Left hindlimb (tissue), 1 donor: ENCODE results near the gene KRTAP3-2.
"Not testable (repeated sequence)": the region's sequence is repeated elsewhere in the genome, so short reads cannot be mapped to it uniquely, and the experiment has no call there.

Experiments
- DNase-seq: peaks from one replicate; pipeline ENCODE4 v3.0.0-alpha.2; 2018

Gene KRTAP3-2

GRCh38 chr17:40999563-40999962 is at the start of gene KRTAP3-2:
Gene KRTAP3-2 (minus strand): TSS chr17:40999906. CDS start chr17:40999853, 53 bp downstream.
- DNase-seq: not testable (repeated sequence)

GRCh38 chr17:41049110-41049509 is 49.4 kb upstream of the KRTAP3-2 start:
- DNase-seq: no peak

GRCh38 chr17:41048441-41048840 is 48.7 kb upstream of the KRTAP3-2 start:
- no peak for DNase-seq

- DNase-seq: not testable (repeated sequence)
Observed at GRCh38 chr17:41046735-41047465, 47.2 kb upstream of the KRTAP3-2 start, which contains the start of gene KRTAP2-1. Gene KRTAP2-1 (minus strand): TSS chr17:41047316. CDS start chr17:41047267, 49 bp downstream.

DNA sequence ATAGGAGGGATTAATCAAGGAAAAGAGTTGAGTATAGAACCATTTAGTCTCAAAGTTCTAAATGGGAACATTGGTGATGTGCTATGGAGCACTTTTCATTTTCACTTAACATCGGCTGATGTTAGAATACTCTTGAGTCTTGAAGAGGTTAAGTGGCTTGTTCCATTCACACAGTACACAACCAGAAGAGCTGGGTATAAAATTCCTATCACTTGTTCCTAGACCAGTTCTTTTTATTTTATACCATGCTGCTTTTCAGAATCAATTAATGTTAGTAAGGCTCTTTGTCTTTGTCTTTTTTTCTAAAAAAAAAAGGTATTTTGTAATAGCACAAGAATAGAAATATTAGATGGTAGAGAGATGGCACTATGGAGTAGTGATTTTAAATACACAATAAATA is 43.2 kb upstream of the KRTAP3-2 start:
- no peak for DNase-seq

DNA sequence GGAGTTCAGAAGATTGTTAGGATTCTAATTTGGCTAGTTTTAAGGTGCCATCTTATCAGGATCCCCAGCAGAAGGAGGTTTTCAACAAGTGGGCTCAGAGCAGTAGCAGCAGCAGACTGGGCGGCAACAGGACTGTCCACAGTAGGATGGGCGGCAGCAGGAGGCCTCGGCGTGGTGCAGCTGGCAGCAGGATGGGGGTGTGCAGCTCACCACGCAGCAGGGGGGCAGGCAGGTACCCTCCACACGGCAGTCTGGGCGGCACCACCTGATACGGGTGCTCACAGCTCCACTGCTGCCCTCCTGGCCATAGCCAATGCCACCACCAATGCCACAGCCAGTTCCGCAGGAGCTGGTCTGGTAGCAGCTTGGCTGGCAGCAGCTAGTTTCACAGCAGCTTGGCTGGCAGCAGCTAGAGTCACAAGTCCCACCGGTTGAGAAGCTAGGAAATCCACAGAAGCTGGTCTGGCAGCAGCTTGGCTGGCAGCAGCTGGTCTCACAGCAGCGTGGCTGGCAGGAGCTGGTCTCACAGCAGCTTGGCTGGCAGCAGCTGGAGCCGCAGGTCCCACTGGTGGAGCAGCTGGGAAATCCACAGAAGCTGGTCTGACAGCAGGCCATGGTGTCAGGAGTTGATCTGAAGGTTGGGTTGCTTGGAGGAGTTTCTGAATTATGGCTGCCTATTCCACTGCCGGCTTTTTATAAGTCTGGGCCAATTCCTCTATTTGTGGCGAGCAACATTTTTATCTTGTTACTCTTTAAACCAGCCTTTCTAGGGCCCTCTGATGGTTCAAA is 41.3 kb upstream of the KRTAP3-2 start, which contains the start of gene KRTAP1-1:
Gene KRTAP1-1 (minus strand): TSS at position 668 of the 789 bp plus-strand sequence. CDS start 53 bp downstream, at position 615.
- DNase-seq: peak; percentile 47

DNA sequence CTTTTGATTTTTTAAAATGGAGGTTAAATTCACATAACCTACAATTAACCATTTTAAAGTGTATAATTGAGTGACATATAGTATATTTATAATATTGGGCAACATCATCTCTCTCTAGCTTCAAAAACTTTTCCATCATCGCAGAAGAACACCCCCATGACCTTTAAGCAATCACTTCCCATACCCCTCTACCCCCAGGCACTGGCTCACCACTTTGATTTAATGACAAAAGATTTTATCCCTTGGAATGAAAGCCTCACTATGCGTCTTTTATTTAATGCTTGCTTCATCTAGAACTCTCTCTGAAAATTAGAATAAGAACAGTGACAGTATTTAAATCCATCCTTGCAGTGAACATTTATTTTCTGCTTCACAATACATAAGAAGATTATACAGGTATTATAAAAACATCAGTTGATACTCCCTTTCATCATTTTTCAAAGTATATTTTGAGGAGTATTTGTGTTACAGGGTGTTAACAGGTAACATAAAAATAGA is 38.2 kb upstream of the KRTAP3-2 start:
- no peak for DNase-seq

GRCh38 chr17:41034346-41034935 is 34.7 kb upstream of the KRTAP3-2 start, which contains the start of gene KRTAP1-3:
Gene KRTAP1-3 (minus strand): TSS chr17:41034874. CDS start chr17:41034821, 53 bp downstream.
- not testable (repeated sequence) for DNase-seq

GRCh38 chr17:41029633-41030245 is 30.0 kb upstream of the KRTAP3-2 start, which contains the start of gene KRTAP1-4:
Gene KRTAP1-4 (minus strand): TSS chr17:41030195. CDS start chr17:41030078, 117 bp downstream.
- no peak for DNase-seq

GRCh38 chr17:41026715-41027471 is 27.2 kb upstream of the KRTAP3-2 start, which contains the start of gene KRTAP1-5:
Gene KRTAP1-5 (minus strand): TSS chr17:41027208. CDS start chr17:41027155, 53 bp downstream.
- peak; percentile 23 for DNase-seq

DNA sequence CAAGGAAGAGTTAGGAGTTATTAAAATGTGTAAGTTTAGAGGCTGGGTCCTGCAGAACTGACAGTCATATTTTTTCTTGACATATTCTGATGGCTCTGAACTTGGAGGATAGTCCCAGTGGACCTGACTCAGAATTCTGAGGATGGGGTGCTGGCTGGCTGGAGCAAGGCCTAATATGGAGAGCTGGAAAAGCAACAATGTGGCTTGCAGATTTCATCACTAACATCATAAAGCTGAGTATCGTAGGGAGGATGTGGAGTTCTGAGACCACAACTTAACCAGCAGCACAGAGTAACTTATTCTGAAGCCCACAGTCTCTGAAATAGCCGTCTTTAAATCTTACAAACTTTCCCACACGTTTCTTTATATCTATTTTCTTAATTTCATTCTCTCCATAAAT is 25.0 kb upstream of the KRTAP3-2 start:
- no peak for DNase-seq

DNA sequence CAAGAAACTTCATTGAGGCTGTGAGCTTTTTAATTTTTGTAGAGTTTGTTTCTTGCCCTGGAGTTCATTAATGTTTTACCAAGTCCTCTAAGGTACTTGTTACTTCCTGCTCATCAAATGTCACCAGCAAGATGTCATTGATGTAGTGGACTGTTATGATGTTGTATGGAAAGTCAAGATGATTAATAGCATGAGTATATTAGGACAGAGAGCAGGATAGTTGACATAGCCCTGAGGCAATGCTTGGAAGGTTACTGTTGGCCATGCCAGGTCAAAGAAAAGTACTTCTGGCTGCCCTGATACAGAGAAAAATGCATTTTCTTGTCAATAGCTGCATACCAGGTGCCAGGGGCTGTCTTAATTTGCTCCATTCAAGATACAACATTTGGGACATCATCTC is 20.6 kb upstream of the KRTAP3-2 start:
- no peak for DNase-seq

DNA sequence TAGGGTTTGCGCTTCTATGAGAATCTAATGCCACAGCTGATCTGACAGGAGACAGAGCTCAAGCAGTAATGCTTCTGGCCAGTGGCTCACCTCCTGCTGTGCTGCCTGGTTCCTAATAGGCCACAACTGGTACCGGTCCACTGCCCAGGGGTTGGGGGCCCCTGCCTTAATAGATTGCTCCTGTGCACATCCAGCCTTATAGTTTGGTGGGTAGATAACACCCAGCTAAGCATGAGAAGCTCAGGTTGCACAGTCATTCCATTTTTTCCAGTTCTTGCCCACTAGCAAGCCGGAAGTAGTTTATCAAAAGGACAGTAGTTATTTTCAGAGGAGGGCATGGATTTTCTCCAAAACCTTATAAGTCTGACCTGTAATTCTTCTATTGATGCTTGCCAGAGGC is 19.7 kb upstream of the KRTAP3-2 start:
- DNase-seq: no peak

DNA sequence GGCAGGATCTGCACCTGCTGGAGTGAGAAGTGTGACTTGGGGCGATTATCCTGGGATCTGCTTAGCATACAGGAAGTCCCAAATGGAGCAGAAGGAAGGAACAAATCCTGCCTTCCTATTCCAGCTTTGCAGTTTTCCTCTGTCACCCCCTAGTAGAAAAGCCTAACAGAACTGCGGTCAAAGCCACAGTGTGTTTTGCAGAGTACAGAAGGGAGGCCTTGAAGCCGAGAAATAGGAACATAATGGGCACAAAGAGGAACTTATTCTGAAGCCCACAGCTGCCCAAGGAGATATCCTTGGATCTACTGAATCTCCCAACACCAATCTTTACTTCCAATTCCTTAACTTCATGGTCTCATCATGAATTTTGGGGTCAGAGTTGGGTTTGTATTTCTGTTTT is 18.8 kb upstream of the KRTAP3-2 start:
- DNase-seq: no peak

GRCh38 chr17:41016578-41017215 is 17.0 kb upstream of the KRTAP3-2 start:
- DNase-seq: no peak

DNA sequence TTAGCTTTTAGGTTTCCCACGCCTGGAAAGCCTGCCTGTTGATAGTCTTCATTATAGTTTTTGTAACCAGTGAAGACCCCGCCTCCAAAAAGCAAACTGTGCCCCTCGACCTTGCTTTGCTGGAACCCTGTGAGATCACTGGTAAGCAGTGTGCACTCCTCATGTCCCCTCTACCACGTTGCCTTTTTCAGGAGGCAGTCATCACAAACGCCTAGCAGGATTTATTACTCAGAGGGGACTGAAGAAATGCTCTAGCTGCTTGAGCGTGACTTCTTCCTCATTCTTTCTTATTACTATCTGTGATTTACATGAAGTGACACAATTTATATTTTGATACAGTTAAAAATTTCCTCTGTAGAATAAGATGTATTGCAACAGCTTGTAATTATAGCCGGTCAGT is 15.7 kb upstream of the KRTAP3-2 start:
- DNase-seq: no peak

DNA sequence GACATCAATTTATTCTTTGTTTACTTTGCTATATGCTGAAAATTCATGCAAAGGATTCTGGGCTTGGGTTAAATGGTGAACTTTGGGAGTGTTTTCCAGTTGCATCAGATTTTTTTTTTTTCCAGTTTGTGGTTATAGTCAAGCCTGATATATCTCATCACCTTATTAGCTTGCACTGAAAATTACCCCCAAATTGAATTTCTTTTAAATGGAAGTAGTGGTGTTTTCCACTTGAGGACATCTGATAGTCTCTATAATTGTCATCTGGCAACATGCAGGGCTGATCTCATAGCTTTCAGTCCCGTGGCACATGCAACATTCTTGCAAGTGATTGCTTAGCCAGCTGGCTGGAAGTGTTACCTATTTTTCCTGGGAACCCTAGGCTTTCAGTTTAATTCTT is 13.9 kb upstream of the KRTAP3-2 start:
- no peak for DNase-seq

DNA sequence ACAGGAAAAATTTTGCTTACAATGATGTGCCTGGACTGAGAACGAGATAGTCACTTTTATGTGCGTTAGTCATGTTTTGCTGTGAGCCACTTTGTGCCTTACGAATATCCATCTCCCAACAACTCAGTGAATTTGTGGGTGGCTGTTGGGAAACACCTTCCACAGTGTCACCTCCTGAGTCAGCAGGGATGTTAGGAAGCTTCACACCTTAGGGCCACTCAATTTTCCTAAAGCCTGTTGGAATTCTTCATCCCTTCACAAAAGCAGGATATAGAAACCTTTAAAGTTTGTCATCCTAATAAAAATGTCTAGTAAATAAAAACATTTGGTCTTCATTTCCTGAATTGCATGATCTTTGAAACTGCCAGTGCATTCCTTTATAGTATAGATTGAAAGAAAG is 13.5 kb upstream of the KRTAP3-2 start:
- no peak for DNase-seq

DNA sequence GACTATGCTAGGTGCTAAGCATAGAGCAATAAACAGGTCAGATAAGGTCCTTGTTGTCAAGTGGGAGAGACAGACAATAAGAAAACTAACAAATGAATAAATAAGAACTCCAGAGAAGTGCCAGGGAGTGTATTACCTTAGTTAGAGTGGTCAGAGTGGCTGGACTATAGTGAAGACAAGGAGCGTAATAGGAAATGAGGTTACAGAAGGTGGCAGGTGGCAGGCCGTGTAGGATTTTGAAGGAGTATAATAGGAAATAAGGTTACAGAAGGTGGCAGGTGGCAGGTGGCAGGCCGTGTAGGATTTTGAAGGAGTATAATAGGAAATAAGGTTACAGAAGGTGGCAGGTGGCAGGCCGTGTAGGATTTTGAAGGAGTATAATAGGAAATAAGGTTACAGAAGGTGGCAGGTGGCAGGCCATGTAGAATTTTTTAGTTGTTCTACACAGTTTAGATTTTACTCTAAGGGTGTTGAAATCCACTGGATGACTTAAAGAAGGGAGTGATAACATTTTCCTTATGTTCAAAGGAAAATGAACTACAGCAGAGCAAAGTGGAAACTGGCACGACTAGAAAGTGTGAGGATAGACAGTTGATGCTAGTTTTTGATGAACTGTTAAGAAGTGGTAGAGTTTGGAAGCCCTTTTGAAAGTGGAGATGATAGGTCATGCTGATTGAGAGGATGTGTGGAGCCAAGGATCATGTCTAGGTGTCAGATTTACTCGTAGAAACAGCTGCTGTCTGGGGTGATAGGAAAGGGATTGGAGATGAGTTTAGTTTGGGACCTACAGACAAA is 12.8 kb upstream of the KRTAP3-2 start:
- no peak for DNase-seq

DNA sequence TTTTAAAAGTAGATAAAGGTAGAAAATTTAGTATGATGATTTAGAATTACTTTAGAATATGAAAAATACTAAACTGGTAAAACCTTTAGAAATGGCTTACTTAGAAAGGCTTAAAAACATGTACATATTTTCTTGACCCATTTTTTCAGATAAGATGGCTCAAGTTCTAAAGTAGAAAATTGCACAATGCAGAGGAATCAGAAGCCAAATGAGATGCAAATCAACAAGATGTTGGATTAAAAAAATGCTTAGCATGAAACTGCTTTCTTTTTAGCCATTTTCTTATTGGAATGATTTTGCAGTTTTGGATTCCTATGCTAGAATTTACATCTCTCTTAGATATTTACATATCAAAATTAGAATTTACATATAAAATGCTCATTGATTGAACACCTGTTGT is 10.7 kb upstream of the KRTAP3-2 start:
- DNase-seq: no peak
